Ecto neural progenitor cell (in vitro differentiated cells): ENCODE measurements around the gene SCG5.
A peak's percentile ranks its signal among the peaks of the same experiment; 100 is the strongest.

Source experiments
- DNase-seq: peaks from one replicate; pipeline ENCODE4 v3.0.0-alpha.2; 2018; ENCODE audit warnings: low spot score

Gene SCG5

GRCh38 chr15:32659340-32660155 is 18.0 kb downstream of the SCG5 start:
- no peak for DNase-seq

- no peak for DNase-seq
Measured at GRCh38 chr15:32663671-32664070, 22.2 kb downstream of the SCG5 start.

- DNase-seq = no peak
Measured at GRCh38 chr15:32664796-32665195, 23.3 kb downstream of the SCG5 start.

GRCh38 chr15:32667321-32667720 is 25.8 kb downstream of the SCG5 start:
- no peak for DNase-seq

GRCh38 chr15:32668942-32669341 is 27.4 kb downstream of the SCG5 start:
- no peak for DNase-seq

GRCh38 chr15:32669896-32670611 is 28.5 kb downstream of the SCG5 start:
- DNase-seq = peak; percentile 51

GRCh38 chr15:32670623-32671022 is 29.1 kb downstream of the SCG5 start:
- no peak for DNase-seq

GRCh38 chr15:32671339-32672325 is 30.1 kb downstream of the SCG5 start:
- DNase-seq = no peak

GRCh38 chr15:32674681-32675080 is 33.2 kb downstream of the SCG5 start:
- DNase-seq = no peak

GRCh38 chr15:32675466-32675865 is 34.0 kb downstream of the SCG5 start:
- no peak for DNase-seq

- no peak for DNase-seq
Measured at GRCh38 chr15:32676169-32676568, 34.7 kb downstream of the SCG5 start.

- DNase-seq = no peak
Measured at GRCh38 chr15:32677238-32677750, 35.8 kb downstream of the SCG5 start.

- no peak for DNase-seq
Measured at GRCh38 chr15:32679298-32679690, 37.8 kb downstream of the SCG5 start.

GRCh38 chr15:32682569-32682968 is 41.1 kb downstream of the SCG5 start:
- DNase-seq = no peak

- no peak for DNase-seq
Measured at GRCh38 chr15:32682977-32683630, 41.6 kb downstream of the SCG5 start.

GRCh38 chr15:32683906-32684584 is 42.5 kb downstream of the SCG5 start:
- DNase-seq = no peak

- DNase-seq = no peak
Measured at GRCh38 chr15:32685576-32685975, 44.1 kb downstream of the SCG5 start.

- no peak for DNase-seq
Measured at GRCh38 chr15:32687556-32687955, 46.0 kb downstream of the SCG5 start.

- no peak for DNase-seq
Measured at GRCh38 chr15:32688151-32688639, 46.7 kb downstream of the SCG5 start.

- no peak for DNase-seq
Measured at GRCh38 chr15:32690941-32691688, 49.6 kb downstream of the SCG5 start.
